ENCODE measurements around the gene NDUFS2. TPM values are rescaled to one million over a fixed set of nuclear protein-coding genes. Genes with fewer than 3 reads are reported as not detected.

Gene NDUFS2
- total RNA-seq, 2 experiments from 2014 or later, result 62.9 to 72.1 TPM

- Histone ChIP-seq H3K79me2 (ENCODE audit: insufficient read depth, low read depth, low read length) (no peaks in the 10 kb centered on the region), H3K9me2 (ENCODE audit: insufficient read depth, low read length) (no peaks in the 10 kb centered on the region), H3K27ac (ENCODE audit: low read depth, low read length, poor library complexity, severe bottlenecking) (no peak overlapping the region), H3K4me2 (ENCODE audit: low read length) (no peak overlapping the region), H3K4me3 (ENCODE audit: low read depth, low read length, poor library complexity, severe bottlenecking) (no peak overlapping the region), H3K36me3 (ENCODE audit: insufficient read depth, low read length) (no peaks in the 10 kb centered on the region), H3K4me1 (ENCODE audit: insufficient read depth, low read length, poor library complexity, severe bottlenecking) (peaks cover 54% of the 10 kb centered on the region), H3K9me3 (ENCODE audit: low read length) (no peaks in the 10 kb centered on the region), H2AFZ (ENCODE audit: low read length) (no peak overlapping the region), H4K20me1 (ENCODE audit: insufficient read depth, low read length) (no peaks in the 10 kb centered on the region)
- intact Hi-C loops (cut with micrococcal nuclease; ENCODE audit: unreplicated experiment), result no loop called here
- TF ChIP-seq EZH2phosphoT487 (IDR thresholded peaks at IDR 0.05; ENCODE audit: borderline replicate concordance, low read depth, low read length) (no peak), CTCF (conservative IDR thresholded peaks at IDR 0.05; ENCODE audit: low read length) (no peak)
- ChIA-PET CTCF (ENCODE audit: unreplicated experiment) (no interaction called here), POLR2A (interaction anchor here (0.6 to 3.5 kb wide), 2 partner anchors 13 to 22 kb away, joined by 3 to 17 read pairs; partner anchors contain the start of genes NDUFS2 and PPOX)
- DNase-seq (ENCODE audit: low spot score), result no peak
- BruUV-seq (replicated peaks), result no TSS peak
Measured at GRCh38 chr1:161188381-161188780, 13.8 kb upstream of the NDUFS2 start.

DNA sequence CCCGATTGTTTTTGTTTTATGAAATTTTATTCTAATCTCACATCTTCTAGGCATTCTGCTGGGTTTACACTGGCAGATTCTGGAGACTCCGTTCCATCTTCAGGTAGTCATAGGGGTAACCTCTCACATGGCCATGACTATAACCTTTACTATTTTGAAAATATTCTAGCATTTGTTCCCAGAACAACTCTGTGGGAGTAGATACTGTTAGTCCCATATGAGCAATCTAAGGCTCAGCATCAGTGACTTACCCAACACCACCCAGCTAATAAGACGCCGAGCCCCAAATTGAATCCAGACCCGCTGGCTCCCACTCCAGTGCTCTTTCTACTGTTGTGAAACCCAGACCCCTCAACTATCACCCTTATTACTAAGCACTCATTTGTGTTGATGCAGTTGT lies 13.1 kb upstream of the NDUFS2 start:
- H3K36me3 ChIP-seq (ENCODE audit: insufficient read depth, low read length), result no peaks in the 10 kb centered on the region
- intact Hi-C loops (cut with micrococcal nuclease; ENCODE audit: unreplicated experiment), result no loop called here

More for the DNA sequence above, 13.1 kb upstream of the NDUFS2 start:
- Histone ChIP-seq H3K4me2 (ENCODE audit: low read length) (no peak overlapping the region), H3K4me1 (ENCODE audit: insufficient read depth, low read length, poor library complexity, severe bottlenecking) (peaks cover 48% of the 10 kb centered on the region), H3K27ac (ENCODE audit: low read depth, low read length, poor library complexity, severe bottlenecking) (no peak overlapping the region), H2AFZ (ENCODE audit: low read length) (no peak overlapping the region), H3K79me2 (ENCODE audit: insufficient read depth, low read depth, low read length) (no peaks in the 10 kb centered on the region), H3K9me3 (ENCODE audit: low read length) (no peaks in the 10 kb centered on the region), H3K4me3 (ENCODE audit: low read depth, low read length, poor library complexity, severe bottlenecking) (no peak overlapping the region), H4K20me1 (ENCODE audit: insufficient read depth, low read length) (no peaks in the 10 kb centered on the region), H3K9me2 (ENCODE audit: insufficient read depth, low read length) (no peaks in the 10 kb centered on the region)
- TF ChIP-seq EZH2phosphoT487 (IDR thresholded peaks at IDR 0.05; ENCODE audit: borderline replicate concordance, low read depth, low read length), result no peak
- no peak for TF ChIP-seq CTCF (conservative IDR thresholded peaks at IDR 0.05; ENCODE audit: low read length)
- POLR2A ChIA-PET, result no interaction called here
- BruUV-seq (replicated peaks), result no TSS peak
- CTCF ChIA-PET (ENCODE audit: unreplicated experiment), result no interaction called here
- no peak for DNase-seq (ENCODE audit: low spot score)

Data from OCI-LY7 (cell line).